ENCODE measurements around the gene IFNAR1. TPM values are rescaled to one million over a fixed set of nuclear protein-coding genes. Genes with fewer than 3 reads are reported as not detected.

IFNAR1 gene
- total and polyA plus RNA-seq, 2 of the 8 experiments (the other 6 are each of a cell fraction or from before 2014, with no cell fraction given) = 3.1 to 17.1 TPM

- Histone ChIP-seq H3K36me3 (ENCODE audit: control insufficient read depth in 2 of 4, insufficient read depth in 4 of 4, low read length in 3 of 4) (no peaks in the 10 kb centered on the region), H3K79me2 (ENCODE audit: control insufficient read depth in 1 of 2, insufficient read depth in 2 of 2, low read length in 2 of 2) (no peaks in the 10 kb centered on the region), H2BK120ac (replicated peaks; ENCODE audit: low read depth, low read length) (no peak overlapping the region), H2BK20ac (ENCODE audit: low read length) (no peak overlapping the region), H3K79me1 (ENCODE audit: low read depth, low read length) (no peaks in the 10 kb centered on the region), H3K4me1 (replicated peaks in 1 of 4; ENCODE audit: control insufficient read depth in 3 of 4, insufficient read depth in 4 of 4, low read length in 3 of 4) (peaks cover 0 to 5% (median 3%) of the 10 kb centered on the region in 4 experiments; a peak in 2 of 7 replicates), H3K14ac (ENCODE audit: insufficient read length) (no peak overlapping the region), H2AFZ (ENCODE audit: low read length) (0 out of 2 replicates have a peak overlapping the region, but pooled peaks have one; percentile 51), H3K4ac (replicated peaks; ENCODE audit: insufficient read length, low read depth, low read length) (no peak overlapping the region), H2AK5ac (ENCODE audit: low read depth, low read length) (no peak overlapping the region), H3K4me3 (ENCODE audit: extremely low read depth in 1 of 4, insufficient read depth in 2 of 4, low read depth in 3 of 4, low read length in 4 of 4) (no peak overlapping the region), H3K9ac (replicated peaks in 1 of 4; ENCODE audit: extremely low read depth in 1 of 4, low read depth in 3 of 4, low read length in 3 of 4) (no peak overlapping the region), H4K8ac (ENCODE audit: extremely low read depth, insufficient read depth, low read length) (no peak overlapping the region; the same call in 1 of the 2 replicates), H2BK12ac (ENCODE audit: low read depth, low read length) (no peak overlapping the region), H2BK5ac (ENCODE audit: low read depth, low read length) (no peak overlapping the region), H4K20me1 (replicated peaks in 1 of 2; ENCODE audit: control insufficient read depth in 1 of 2, insufficient read depth in 2 of 2, low read length in 2 of 2) (no peaks in the 10 kb centered on the region), H3K18ac (ENCODE audit: extremely low read depth, low read length) (no peak overlapping the region), H3K9me3 (ENCODE audit: insufficient read depth in 2 of 2, low read depth in 1 of 2, low read length in 1 of 2) (no peaks in the 10 kb centered on the region), H4K5ac (ENCODE audit: insufficient read length, low read depth, low read length) (no peak overlapping the region), H3K4me2 (ENCODE audit: insufficient read depth in 1 of 2, low read depth in 2 of 2, low read length in 2 of 2) (no peak overlapping the region), H2BK15ac (ENCODE audit: low read length) (no peak overlapping the region), H3K23me2 (ENCODE audit: low read depth, low read length) (no peaks in the 10 kb centered on the region), H3K56ac (replicated peaks; ENCODE audit: insufficient read length, low read depth, low read length) (no peak overlapping the region), H3K27ac (ENCODE audit: low read depth, low read length) (no peak overlapping the region), H4K91ac (replicated peaks; ENCODE audit: insufficient read length, low read length) (no peak overlapping the region), H3K23ac (ENCODE audit: insufficient read length) (no peak overlapping the region), H3K27me3 (replicated peaks in 1 of 4; ENCODE audit: control insufficient read depth in 3 of 4, extremely low read depth in 1 of 4, insufficient read depth in 3 of 4, low read length in 3 of 4) (no peaks in the 10 kb centered on the region)
- WGBS, 2 experiments (ENCODE audit: extremely low coverage in 1 of 2, insufficient coverage in 1 of 2, insufficient read length in 1 of 2, insufficient replicate concordance in 2 of 2, low coverage in 1 of 2, low lambda C conversion rate in 2 of 2, missing lambda C conversion rate in 1 of 2) = 78% methylated on average over 11 of the region's 11 CpGs; no CpG with 5 or more reads in 1 of the 2 experiments
- TF ChIP-seq SRF (IDR thresholded peaks at IDR 0.05; ENCODE audit: low read depth, low read length) = peak; percentile 59
- no peak for TF ChIP-seq FOSL1 (IDR thresholded peaks at IDR 0.05; ENCODE audit: insufficient read depth, low read depth, low read length)
- no peak for TF ChIP-seq MAFK (IDR thresholded peaks at IDR 0.05; ENCODE audit: low read depth, low read length)
- TF ChIP-seq SUZ12 (IDR thresholded peaks at IDR 0.05; ENCODE audit: low read length) = no peak
- FAIRE-seq = no peak
- peak in 1 of 2 experiments; percentile 41 for DNase-seq (ENCODE audit: low read depth in 1 of 2, low spot score in 2 of 2)
- ChIA-PET POLR2A (ENCODE audit: partially characterized antibody) (interaction anchor here (1.0 kb wide), 1 partner anchor 12 kb away, joined by 3 read pairs; no protein-coding TSS in a partner anchor), CTCF (ENCODE audit: partially characterized antibody) (interaction anchor here (1.2 to 2.6 kb wide), 3 partner anchors 16 to 65 kb away, joined by 4 to 12 read pairs (median 6); no protein-coding TSS in a partner anchor)
Observed at GRCh38 chr21:33380483-33380998, 55.8 kb downstream of the IFNAR1 start.
